AG09309 (cell line): ENCODE measurements around the gene NPTN.

Experiments used
- DNase-seq: peaks from one replicate; pipeline ENCODE4 v3.0.0-alpha.2; 2010; ENCODE audit warnings: low read depth
- H3K4me3 ChIP-seq: 2 replicates; pipeline ENCODE4 v1.5.1; 2011; ENCODE audit warnings: mild to moderate bottlenecking, low read depth, low read length, moderate library complexity; ENCODE audit not compliant: control insufficient read depth
- CTCF ChIP-seq: IDR thresholded peaks from 2 replicates; pipeline ENCODE4 v1.5.1; 2011; ENCODE audit warnings: mild to moderate bottlenecking, low read depth, low read length, inconsistent platforms; ENCODE audit not compliant: insufficient read depth, control insufficient read depth; ENCODE audit errors: missing control alignments

The NPTN gene

DNA sequence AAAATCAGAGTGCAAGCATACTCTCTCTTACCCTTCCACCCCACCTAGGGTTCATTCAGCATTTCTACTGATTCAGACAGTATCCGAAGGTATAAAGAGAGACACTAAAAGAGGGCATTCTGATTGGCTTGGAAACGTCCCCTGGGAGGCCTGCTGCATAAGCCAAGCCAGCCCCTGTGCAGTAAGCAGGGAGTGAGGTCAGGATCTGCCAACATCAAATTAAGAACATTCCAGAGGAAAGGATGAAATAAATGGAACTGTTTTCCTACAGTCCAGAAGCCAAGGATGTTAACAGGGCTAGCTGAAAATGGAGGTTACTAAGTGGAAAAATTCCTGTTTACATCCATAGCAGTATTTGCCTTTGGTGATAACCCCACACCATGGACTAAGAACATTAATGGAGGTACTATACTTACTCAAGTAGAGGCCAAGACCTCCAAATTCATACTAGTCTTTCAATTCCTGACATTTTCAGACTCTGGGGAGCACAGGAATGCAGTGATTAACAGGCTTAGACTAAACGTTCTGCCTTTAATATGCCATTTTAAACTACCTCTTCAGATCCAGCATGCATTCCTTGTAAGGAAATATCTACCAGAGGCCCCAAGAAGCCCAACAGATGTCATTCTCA lies 34.5 kb downstream of the NPTN start:
- TF ChIP-seq CTCF, result no peak
- no peak for DNase-seq
- no peak overlapping the region for H3K4me3 ChIP-seq

- no peak for TF ChIP-seq CTCF
- H3K4me3 ChIP-seq, result no peak overlapping the region
- no peak for DNase-seq
Observed at GRCh38 chr15:73597036-73597638, 36.1 kb downstream of the NPTN start.

DNA sequence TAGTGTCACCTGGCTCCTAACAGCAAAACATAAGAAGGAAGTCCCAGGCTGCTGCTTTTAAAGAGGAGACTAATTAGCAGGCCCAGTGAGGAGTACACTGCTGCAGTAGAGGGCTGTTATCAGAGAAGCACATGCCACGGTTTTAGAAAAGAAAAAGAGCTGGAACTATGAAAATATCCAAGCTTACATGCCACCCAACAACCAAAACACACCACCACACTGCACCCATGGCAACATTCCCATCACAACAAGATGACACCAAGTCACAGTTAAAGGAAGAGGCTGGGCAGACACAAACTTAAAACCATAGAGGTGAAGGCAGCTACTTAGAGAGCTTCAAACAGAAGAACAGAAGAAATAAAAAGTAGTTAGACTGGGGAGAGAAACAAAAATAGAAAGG lies 37.0 kb downstream of the NPTN start:
- no peak for DNase-seq
- no peak for TF ChIP-seq CTCF
- no peak overlapping the region for H3K4me3 ChIP-seq

- H3K4me3 ChIP-seq, result no peak overlapping the region
- no peak for DNase-seq
- TF ChIP-seq CTCF, result no peak
Observed at GRCh38 chr15:73594109-73594508, 39.1 kb downstream of the NPTN start.

DNA sequence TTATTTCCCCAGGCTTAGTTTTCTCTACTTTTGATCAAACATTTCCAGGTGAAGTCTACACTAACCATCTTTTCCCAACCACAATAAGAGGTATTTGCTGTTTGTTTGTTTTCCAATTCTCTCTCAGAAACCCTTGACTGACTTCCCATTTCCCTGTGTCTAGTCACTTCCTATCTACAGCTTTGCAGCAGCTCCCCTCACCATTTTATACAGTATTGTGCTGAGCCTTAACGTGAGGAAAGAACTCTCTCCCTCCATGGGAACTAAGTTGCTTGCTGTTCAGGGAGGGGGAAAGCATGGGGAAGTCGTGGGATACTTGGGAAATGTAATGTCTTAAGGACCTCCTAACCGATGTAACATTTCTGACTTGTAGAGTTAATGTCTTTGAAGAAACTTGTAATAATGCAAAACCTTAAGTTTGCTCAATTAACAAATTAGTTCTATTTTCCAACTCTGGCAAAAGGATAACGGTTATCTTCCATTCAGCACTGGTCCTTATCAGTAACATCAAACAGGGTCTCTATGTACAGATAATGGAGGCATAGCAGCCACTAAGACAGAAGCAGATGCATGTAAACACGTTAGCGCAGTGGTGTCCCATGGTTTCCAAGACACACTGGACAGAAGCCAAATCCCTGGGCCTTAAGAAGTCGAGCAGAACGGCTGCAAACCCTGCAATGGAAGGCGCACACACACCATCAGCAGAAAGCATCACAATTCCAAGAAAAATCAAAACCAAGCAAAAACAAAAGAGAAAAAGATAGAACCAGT lies 39.7 kb downstream of the NPTN start:
- no peak for TF ChIP-seq CTCF
- H3K4me3 ChIP-seq, result no peak overlapping the region
- DNase-seq, result no peak

DNA sequence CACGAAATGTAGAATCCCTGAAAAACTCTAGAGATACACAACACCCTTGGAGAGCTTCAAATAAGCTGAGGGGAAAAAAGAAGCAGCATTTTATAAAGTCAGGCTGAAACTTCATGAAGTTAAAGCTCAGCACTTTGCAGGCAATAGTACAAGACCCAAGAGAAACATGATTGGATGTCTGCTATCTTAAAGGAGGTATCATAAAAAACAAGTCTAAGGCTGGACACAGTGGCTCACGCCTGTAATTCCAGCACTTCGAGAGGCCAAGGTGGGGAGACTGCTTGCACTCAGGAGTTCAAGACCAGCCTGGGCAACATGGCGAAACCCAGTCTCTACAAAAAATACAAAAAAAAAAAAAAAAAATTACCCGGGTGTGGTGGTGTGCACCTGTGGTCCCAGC lies 42.9 kb downstream of the NPTN start:
- no peak overlapping the region for H3K4me3 ChIP-seq
- no peak for TF ChIP-seq CTCF
- DNase-seq, result no peak
